ENCODE measurements around the gene DHX35. TPM values are rescaled to one million over a fixed set of nuclear protein-coding genes. Genes with fewer than 3 reads are reported as not detected.

Gene DHX35
- total RNA-seq, 6 donors from 2014 or later: 9.6 to 40.9 (median 12.0) TPM

DNA sequence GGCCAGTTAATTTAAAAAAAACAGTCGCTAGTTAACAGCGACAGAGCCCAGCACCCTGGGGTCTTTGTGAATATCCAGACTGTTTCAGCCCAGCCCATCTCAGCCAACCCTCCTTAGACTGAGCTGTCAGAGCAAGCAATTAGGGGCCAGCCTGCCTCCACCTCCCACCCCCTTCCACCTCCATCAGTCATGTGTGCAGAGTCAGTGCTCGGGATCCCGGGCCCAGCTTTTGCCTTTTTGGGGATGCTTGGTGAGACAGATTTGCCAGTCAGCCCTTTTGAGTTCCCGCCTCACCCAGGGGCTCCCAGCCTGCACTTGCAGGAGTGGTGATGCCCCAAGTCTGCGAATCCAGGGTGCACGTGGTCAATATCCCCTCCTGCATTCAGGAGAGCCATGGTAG, 42.5 kb upstream of the DHX35 start:
- Histone ChIP-seq H3K4me3 (no peak overlapping the region), H3K4me1 (no peaks in the 10 kb centered on the region), H3K27ac (no peak overlapping the region), H3K27me3 (no peaks in the 10 kb centered on the region), H3K36me3 (peaks cover 0 to 26% (median 9%) of the 10 kb centered on the region in 4 donors), H3K9me3 (no peaks in the 10 kb centered on the region)
- no peak for ATAC-seq (ENCODE audit: low FRiP score in 2 of 2)
- DNase-seq: no peak
- no peak for TF ChIP-seq POLR2A (IDR thresholded peaks at IDR 0.05)
- TF ChIP-seq, protein P1, sequence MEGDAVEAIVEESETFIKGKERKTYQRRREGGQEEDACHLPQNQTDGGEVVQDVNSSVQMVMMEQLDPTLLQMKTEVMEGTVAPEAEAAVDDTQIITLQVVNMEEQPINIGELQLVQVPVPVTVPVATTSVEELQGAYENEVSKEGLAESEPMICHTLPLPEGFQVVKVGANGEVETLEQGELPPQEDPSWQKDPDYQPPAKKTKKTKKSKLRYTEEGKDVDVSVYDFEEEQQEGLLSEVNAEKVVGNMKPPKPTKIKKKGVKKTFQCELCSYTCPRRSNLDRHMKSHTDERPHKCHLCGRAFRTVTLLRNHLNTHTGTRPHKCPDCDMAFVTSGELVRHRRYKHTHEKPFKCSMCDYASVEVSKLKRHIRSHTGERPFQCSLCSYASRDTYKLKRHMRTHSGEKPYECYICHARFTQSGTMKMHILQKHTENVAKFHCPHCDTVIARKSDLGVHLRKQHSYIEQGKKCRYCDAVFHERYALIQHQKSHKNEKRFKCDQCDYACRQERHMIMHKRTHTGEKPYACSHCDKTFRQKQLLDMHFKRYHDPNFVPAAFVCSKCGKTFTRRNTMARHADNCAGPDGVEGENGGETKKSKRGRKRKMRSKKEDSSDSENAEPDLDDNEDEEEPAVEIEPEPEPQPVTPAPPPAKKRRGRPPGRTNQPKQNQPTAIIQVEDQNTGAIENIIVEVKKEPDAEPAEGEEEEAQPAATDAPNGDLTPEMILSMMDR (IDR thresholded peaks at IDR 0.05): no peak
- TF ChIP-seq POLR2AphosphoS5 (IDR thresholded peaks at IDR 0.05): no peak
- no peak for TF ChIP-seq EP300 (IDR thresholded peaks at IDR 0.05)
- WGBS, 2 donors: 58 to 79% methylated on average over 3 to 7 of the region's 7 CpGs

DNA sequence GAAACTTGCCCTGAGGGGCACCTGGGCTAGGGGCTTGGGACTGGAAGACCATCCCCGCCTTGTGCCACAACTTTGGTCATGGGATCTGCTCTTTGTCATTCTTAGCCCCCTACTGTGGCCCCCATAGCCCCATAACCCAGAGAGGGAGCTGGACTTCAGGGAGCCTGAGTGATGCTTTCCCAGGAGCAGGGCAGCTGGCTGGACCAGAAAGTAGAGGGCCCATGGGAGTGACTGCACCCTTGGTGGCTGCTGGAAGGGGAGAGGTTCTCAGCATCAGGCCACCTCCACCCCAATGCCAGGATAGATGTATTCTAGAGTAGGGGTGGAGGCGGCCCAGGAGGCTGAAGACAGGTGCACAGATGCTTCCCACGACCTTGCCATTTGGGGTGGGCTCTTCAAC, 41.7 kb upstream of the DHX35 start:
- H3K4me1 ChIP-seq: no peaks in the 10 kb centered on the region
- DNase-seq (no peak), ATAC-seq (ENCODE audit: low FRiP score in 2 of 2) (no peak)

DNA sequence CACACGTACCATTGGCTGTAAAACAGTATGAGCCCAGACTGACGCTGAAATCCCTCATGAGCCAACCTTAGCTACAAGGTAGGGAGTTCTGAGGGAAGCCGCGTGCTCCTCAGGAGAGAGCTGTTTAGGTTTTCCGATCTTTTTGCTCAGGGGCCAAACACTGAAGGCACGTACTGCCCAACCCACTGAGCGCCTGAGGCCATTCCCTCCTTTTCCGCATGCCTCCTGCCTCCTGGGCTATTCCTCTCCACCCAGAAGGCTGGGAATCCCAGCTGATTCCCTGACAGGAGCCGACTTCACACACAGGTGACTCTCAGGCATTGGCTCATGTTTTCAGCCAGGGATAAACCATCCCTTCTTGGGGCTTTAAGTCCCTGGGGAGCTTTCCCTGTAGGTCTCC, 41.3 kb upstream of the DHX35 start:
- Histone ChIP-seq H3K4me3 (no peak overlapping the region), H3K36me3 (peaks cover 0 to 26% (median 9%) of the 10 kb centered on the region in 4 donors), H3K27me3 (no peaks in the 10 kb centered on the region), H3K27ac (no peak overlapping the region), H3K4me1 (peaks cover 0 to 2% (median 0%) of the 10 kb centered on the region in 4 donors), H3K9me3 (no peaks in the 10 kb centered on the region)
- DNase-seq (no peak), ATAC-seq (ENCODE audit: low FRiP score in 2 of 2) (no peak)
- TF ChIP-seq POLR2AphosphoS5 (IDR thresholded peaks at IDR 0.05) (no peak), POLR2A (IDR thresholded peaks at IDR 0.05) (no peak), EP300 (IDR thresholded peaks at IDR 0.05) (no peak)
- TF ChIP-seq, protein P1 (IDR thresholded peaks at IDR 0.05): no peak
- WGBS, 2 donors: 87 to 94% methylated on average over 9 of the region's 9 CpGs

More for the DNA sequence above, 41.7 kb upstream of the DHX35 start:
- no peak for TF ChIP-seq EP300 (IDR thresholded peaks at IDR 0.05)
- no peak for TF ChIP-seq POLR2AphosphoS5 (IDR thresholded peaks at IDR 0.05)
- no peak for TF ChIP-seq POLR2A (IDR thresholded peaks at IDR 0.05)
- TF ChIP-seq, protein P1 (IDR thresholded peaks at IDR 0.05): no peak
- no peak overlapping the region for H3K27ac ChIP-seq
- H3K27me3 ChIP-seq: no peaks in the 10 kb centered on the region
- H3K4me3 ChIP-seq: no peak overlapping the region
- 75 to 77% methylated on average over 3 of the region's 3 CpGs for WGBS, 2 donors
- H3K9me3 ChIP-seq: no peaks in the 10 kb centered on the region
- peaks cover 0 to 26% (median 9%) of the 10 kb centered on the region in 4 donors for H3K36me3 ChIP-seq

DNA sequence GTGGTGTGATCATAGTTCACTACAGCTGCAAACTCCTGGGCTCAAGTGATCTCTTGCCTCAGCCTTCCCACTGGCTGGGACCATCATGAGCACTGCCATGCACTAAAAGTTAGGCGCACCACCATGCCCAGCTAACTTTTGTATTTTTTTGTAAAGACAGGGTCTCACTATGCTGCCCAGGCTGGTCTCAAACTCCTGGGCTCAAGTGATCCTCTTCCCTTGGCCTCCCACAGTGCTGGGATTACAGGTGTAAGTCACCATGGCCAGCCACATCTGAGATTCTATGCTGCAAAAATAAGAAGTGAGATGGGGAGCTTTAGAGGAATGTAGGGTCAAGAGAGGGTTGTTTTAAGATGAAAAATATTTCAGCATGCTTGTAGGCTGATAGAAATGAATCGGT, 37.4 kb upstream of the DHX35 start:
- H3K27me3 ChIP-seq: no peaks in the 10 kb centered on the region
- H3K4me1 ChIP-seq: peaks cover 7 to 26% (median 9%) of the 10 kb centered on the region in 4 donors
- H3K4me3 ChIP-seq: no peak overlapping the region
- no peak for TF ChIP-seq EP300 (IDR thresholded peaks at IDR 0.05)
- TF ChIP-seq POLR2A (IDR thresholded peaks at IDR 0.05): no peak
- TF ChIP-seq POLR2AphosphoS5 (IDR thresholded peaks at IDR 0.05): no peak
- TF ChIP-seq, protein P1 (IDR thresholded peaks at IDR 0.05): no peak
- no peaks in the 10 kb centered on the region for H3K9me3 ChIP-seq
- H3K36me3 ChIP-seq: peaks cover 0 to 14% (median 2%) of the 10 kb centered on the region in 4 donors
- H3K27ac ChIP-seq: no peak overlapping the region
- ATAC-seq (ENCODE audit: low FRiP score in 2 of 2): no peak
- DNase-seq: no peak
- 94 to 99% methylated on average over 2 of the region's 2 CpGs for WGBS, 2 donors
